Mesenchymal stem cell (in vitro differentiated cells and primary cell): ENCODE measurements around the gene DDX6.
"Not testable (repeated sequence)": the region's sequence is repeated elsewhere in the genome, so short reads cannot be mapped to it uniquely, and the experiment has no call there.

ENCODE experiments used
- DNase-seq: peaks from one replicate; pipeline ENCODE4 v3.0.0-alpha.2; 2013
- H2AFZ ChIP-seq: one replicate; pipeline ENCODE4 v1.6.1; 2013; ENCODE audit warnings: low read depth, mild to moderate bottlenecking, control low read depth, inconsistent platforms, low read length, moderate library complexity
- H2AK5ac ChIP-seq: 2 replicates; pipeline ENCODE4 v1.6.1; 2013; ENCODE audit warnings: low read length, moderate library complexity, mild to moderate bottlenecking, inconsistent platforms; ENCODE audit not compliant: severe bottlenecking
- H2BK120ac ChIP-seq: one replicate; pipeline ENCODE4 v1.6.1; 2013; ENCODE audit warnings: low read depth, mild to moderate bottlenecking, inconsistent platforms, low read length, moderate library complexity
- H2BK12ac ChIP-seq, 2 experiments: one replicate each; pipeline ENCODE4 v1.6.1; 2013; ENCODE audit warnings: inconsistent platforms in 2 of 2, low read length in 2 of 2, mild to moderate bottlenecking in 2 of 2, moderate library complexity in 2 of 2, control low read depth in 1 of 2
- H2BK15ac ChIP-seq: one replicate; pipeline ENCODE4 v1.6.1; 2013; ENCODE audit warnings: mild to moderate bottlenecking, low read depth, inconsistent platforms; ENCODE audit not compliant: poor library complexity, severe bottlenecking
- H2BK5ac ChIP-seq: 2 replicates; pipeline ENCODE4 v1.6.1; 2013; ENCODE audit warnings: low read depth, mild to moderate bottlenecking, low read length, control low read depth, inconsistent platforms; ENCODE audit not compliant: poor library complexity, severe bottlenecking
- H3K14ac ChIP-seq, 2 experiments: one replicate each; pipeline ENCODE4 v1.6.1; 2013; ENCODE audit warnings: inconsistent platforms in 2 of 2, low read length in 2 of 2, control low read depth in 1 of 2, mild to moderate bottlenecking in 1 of 2, moderate library complexity in 1 of 2
- H3K18ac ChIP-seq, 2 experiments: one replicate each; pipeline ENCODE4 v1.6.1; 2013; ENCODE audit warnings: inconsistent platforms in 2 of 2, low read length in 2 of 2, control low read depth in 1 of 2, low read depth in 1 of 2, mild to moderate bottlenecking in 1 of 2
- H3K23ac ChIP-seq, 2 experiments: one replicate each; pipeline ENCODE4 v1.6.1; 2013; ENCODE audit warnings: inconsistent platforms in 2 of 2, low read length in 2 of 2, mild to moderate bottlenecking in 2 of 2, moderate library complexity in 2 of 2, control low read depth in 1 of 2
- H3K27ac ChIP-seq: 2 replicates; pipeline ENCODE4 v1.5.1; 2013; ENCODE audit warnings: mild to moderate bottlenecking, moderate library complexity, low read length, control low read depth, inconsistent platforms; ENCODE audit not compliant: poor library complexity, severe bottlenecking
- H3K27me3 ChIP-seq, 2 experiments: 2 replicates each; pipeline versions ENCODE4 v1.6.1 to v1.7.0; 2013; ENCODE audit warnings: low read length in 2 of 2, mild to moderate bottlenecking in 2 of 2, moderate library complexity in 2 of 2, control low read depth in 1 of 2, inconsistent platforms in 1 of 2; ENCODE audit not compliant: control insufficient read depth in 1 of 2, insufficient read depth in 1 of 2
- H3K36me3 ChIP-seq, 2 experiments: 2 replicates each; pipeline versions ENCODE4 v1.6.1 to v1.7.0; 2013; ENCODE audit warnings: low read length in 2 of 2, control low read depth in 1 of 2, inconsistent platforms in 1 of 2, low read depth in 1 of 2, mild to moderate bottlenecking in 1 of 2; ENCODE audit not compliant: insufficient read depth in 2 of 2, control insufficient read depth in 1 of 2
- H3K4ac ChIP-seq, 2 experiments: one replicate each; pipeline ENCODE4 v1.6.1; 2013; ENCODE audit warnings: inconsistent platforms in 2 of 2, low read length in 2 of 2, mild to moderate bottlenecking in 2 of 2, moderate library complexity in 2 of 2, control low read depth in 1 of 2, low read depth in 1 of 2
- H3K4me1 ChIP-seq: 2 replicates; pipeline ENCODE4 v1.6.1; 2013; ENCODE audit warnings: low read depth, low read length, control low read depth; ENCODE audit not compliant: control insufficient read depth, insufficient read depth
- H3K4me2 ChIP-seq: 2 replicates; pipeline ENCODE4 v1.6.1; 2013; ENCODE audit warnings: low read length, mild to moderate bottlenecking, inconsistent platforms; ENCODE audit not compliant: poor library complexity, severe bottlenecking
- H3K4me3 ChIP-seq, 2 experiments: 2 replicates each; pipeline versions ENCODE4 v1.5.1 to v1.7.0; 2013; ENCODE audit warnings: low read length in 2 of 2, mild to moderate bottlenecking in 2 of 2, control low read depth in 1 of 2, low read depth in 1 of 2; ENCODE audit not compliant: insufficient read depth in 1 of 2
- H3K79me1 ChIP-seq: replicated peaks from 2 replicates; pipeline ENCODE4 v1.6.1; 2013; ENCODE audit warnings: mild to moderate bottlenecking, control low read depth, low read length, inconsistent platforms; ENCODE audit not compliant: poor library complexity, severe bottlenecking
- H3K9ac ChIP-seq: 2 replicates; pipeline ENCODE4 v1.7.0; 2013; ENCODE audit warnings: mild to moderate bottlenecking, low read length, moderate library complexity
- H3K9me3 ChIP-seq: 2 replicates; pipeline ENCODE4 v1.7.0; 2013; ENCODE audit warnings: mild to moderate bottlenecking, low read length; ENCODE audit not compliant: control insufficient read depth
- H4K8ac ChIP-seq: one replicate; pipeline ENCODE4 v1.6.1; 2013; ENCODE audit warnings: inconsistent platforms, mild to moderate bottlenecking, low read length, moderate library complexity
- H4K91ac ChIP-seq: one replicate; pipeline ENCODE4 v1.6.1; 2013; ENCODE audit warnings: mild to moderate bottlenecking, low read length, inconsistent platforms
- WGBS: methylation state at CpG from one replicate; pipeline ENCODE4 v1.1.7; 2013; ENCODE audit warnings: mixed read lengths; 5-methylcytosine and 5-hydroxymethylcytosine counted together

DDX6 gene

GRCh38 chr11:118714416-118714815 is 76.5 kb downstream of the DDX6 start:
- DNase-seq, H2AFZ ChIP-seq, H3K4me1 ChIP-seq, H3K4me3 ChIP-seq, H2BK5ac ChIP-seq, H3K4ac ChIP-seq, H4K8ac ChIP-seq, H3K27ac ChIP-seq, H3K4me2 ChIP-seq, H2AK5ac ChIP-seq, H3K18ac ChIP-seq, H3K79me1 ChIP-seq, H3K23ac ChIP-seq, H3K27me3 ChIP-seq, H2BK15ac ChIP-seq, H3K9ac ChIP-seq, H3K14ac ChIP-seq, H3K36me3 ChIP-seq, H2BK120ac ChIP-seq, H2BK12ac ChIP-seq, H3K9me3 ChIP-seq, H4K91ac ChIP-seq: not testable (repeated sequence)
- 86% methylated on average over 2 of the region's 5 CpGs for WGBS

GRCh38 chr11:118708296-118708695 is 82.7 kb downstream of the DDX6 start:
- Histone ChIP-seq H2BK15ac (no peak overlapping the region), H2BK12ac (no peak overlapping the region), H3K4me1 (no peaks in the 10 kb centered on the region), H3K36me3 (no peaks in the 10 kb centered on the region), H2BK5ac (no peak overlapping the region), H2AK5ac (no peak overlapping the region), H3K18ac (no peak overlapping the region), H3K27ac (no peak overlapping the region), H3K4me3 (no peak overlapping the region), H2BK120ac (no peak overlapping the region), H3K23ac (no peak overlapping the region), H3K9ac (no peak overlapping the region), H3K4me2 (no peak overlapping the region), H3K14ac (no peak overlapping the region), H3K79me1 (no peaks in the 10 kb centered on the region), H3K4ac (no peak overlapping the region), H4K8ac (no peak overlapping the region), H4K91ac (no peak overlapping the region), H3K9me3 (no peaks in the 10 kb centered on the region), H2AFZ (no peak overlapping the region), H3K27me3 (peaks cover 15 to 21% of the 10 kb centered on the region in 2 experiments)
- 75% methylated on average over 6 of the region's 6 CpGs for WGBS
- no peak for DNase-seq

GRCh38 chr11:118706546-118706825 is 84.5 kb downstream of the DDX6 start:
- no peak overlapping the region for H3K27ac ChIP-seq
- H2BK12ac ChIP-seq = no peak overlapping the region
- no peak overlapping the region for H3K14ac ChIP-seq
- H3K4me3 ChIP-seq = no peak overlapping the region
- no peak overlapping the region for H4K91ac ChIP-seq
- no peaks in the 10 kb centered on the region for H3K36me3 ChIP-seq
- H3K79me1 ChIP-seq = no peaks in the 10 kb centered on the region
- H3K23ac ChIP-seq = no peak overlapping the region
- H2AFZ ChIP-seq = no peak overlapping the region
- 93% methylated on average over 7 of the region's 7 CpGs for WGBS
- H2BK15ac ChIP-seq = no peak overlapping the region
- H3K9me3 ChIP-seq = no peaks in the 10 kb centered on the region
- no peak overlapping the region for H2BK5ac ChIP-seq
- no peak for DNase-seq
- H3K27me3 ChIP-seq = peaks cover 15 to 21% of the 10 kb centered on the region in 2 experiments
- H3K9ac ChIP-seq = no peak overlapping the region
- H2AK5ac ChIP-seq = no peak overlapping the region
- H3K4ac ChIP-seq = no peak overlapping the region
- no peak overlapping the region for H4K8ac ChIP-seq
- H3K4me1 ChIP-seq = no peaks in the 10 kb centered on the region
- no peak overlapping the region for H2BK120ac ChIP-seq
- no peak overlapping the region for H3K4me2 ChIP-seq
- no peak overlapping the region for H3K18ac ChIP-seq

- no peak overlapping the region for H2BK120ac ChIP-seq
- H3K9ac ChIP-seq = no peak overlapping the region
- no peak overlapping the region for H4K8ac ChIP-seq
- no peaks in the 10 kb centered on the region for H3K9me3 ChIP-seq
- no peak overlapping the region for H3K23ac ChIP-seq
- H2BK15ac ChIP-seq = no peak overlapping the region
- H3K14ac ChIP-seq = no peak overlapping the region
- no peak overlapping the region for H2AK5ac ChIP-seq
- H2AFZ ChIP-seq = no peak overlapping the region
- no peak overlapping the region for H3K4me2 ChIP-seq
- no peaks in the 10 kb centered on the region for H3K79me1 ChIP-seq
- no peak overlapping the region for H3K4ac ChIP-seq
- peaks cover 15 to 21% of the 10 kb centered on the region in 2 experiments for H3K27me3 ChIP-seq
- no peak for DNase-seq
- no peak overlapping the region for H4K91ac ChIP-seq
- H3K4me1 ChIP-seq = no peaks in the 10 kb centered on the region
- 80% methylated on average over 11 of the region's 12 CpGs for WGBS
- no peak overlapping the region for H2BK12ac ChIP-seq
- no peaks in the 10 kb centered on the region for H3K36me3 ChIP-seq
- no peak overlapping the region for H3K27ac ChIP-seq
- no peak overlapping the region for H3K4me3 ChIP-seq
- H2BK5ac ChIP-seq = no peak overlapping the region
- no peak overlapping the region for H3K18ac ChIP-seq
Measured at GRCh38 chr11:118705791-118706545, 85.0 kb downstream of the DDX6 start.
